Measurements from ENCODE around the gene QRSL1. TPM values are rescaled to one million over a fixed set of nuclear protein-coding genes. Genes with fewer than 3 reads are reported as not detected.
"Not testable (repeated sequence)": the region's sequence is repeated elsewhere in the genome, so short reads cannot be mapped to it uniquely, and the experiment has no call there.

The QRSL1 gene
- total and polyA plus RNA-seq, 9 of the 15 experiments (the other 6 are each of a cell fraction or from before 2014, with no cell fraction given) = 14.6 to 31.5 (median 23.0) TPM

- Histone ChIP-seq H3K4me1 (replicated peaks in 1 of 2; ENCODE audit: control insufficient read depth in 2 of 2, insufficient read depth in 2 of 2, low read length in 2 of 2) (peaks cover 1 to 2% of the 10 kb centered on the region in 2 experiments; a peak in 1 of 5 replicates), H3K36me3 (ENCODE audit: control insufficient read depth, insufficient read depth, low read length) (peaks cover 18% of the 10 kb centered on the region), H3K27ac (ENCODE audit: extremely low read depth, low read depth, low read length) (no peak overlapping the region), H3K9me1 (ENCODE audit: control insufficient read depth, insufficient read depth, low read length) (no peaks in the 10 kb centered on the region), H3K79me2 (ENCODE audit: control insufficient read depth, insufficient read depth, low read length) (peaks cover 2% of the 10 kb centered on the region; the same call in 2 of the 3 replicates), H3K9ac (ENCODE audit: insufficient read depth in 1 of 2, low read depth in 2 of 2, low read length in 2 of 2) (no peak overlapping the region), H3K4me3 (no peak overlapping the region), H3K9me3 (replicated peaks; ENCODE audit: control insufficient read depth, insufficient read depth, low read depth, low read length) (0 out of 2 replicates have a peak, but pooled peaks cover 2% of the 10 kb centered on the region), H3K27me3 (ENCODE audit: control insufficient read depth in 2 of 2, insufficient read depth in 2 of 2, low read length in 2 of 2) (no peaks in the 10 kb centered on the region), H3K4me2 (ENCODE audit: insufficient read depth, low read length) (no peak overlapping the region), H2AFZ (ENCODE audit: low read depth, low read length) (no peak overlapping the region), H4K20me1 (replicated peaks; ENCODE audit: control insufficient read depth, insufficient read depth, low read length) (no peaks in the 10 kb centered on the region)
- no peak for ATAC-seq
- FAIRE-seq = no peak
- in situ Hi-C loops (cut with MboI) (no loop called here), intact Hi-C loops (cut with micrococcal nuclease) (no loop called here)
- no TSS peak for BruUV-seq (replicated peaks)
- no peak for DNase-seq (ENCODE audit: extremely low read depth in 1 of 4, low spot score in 3 of 4)
- 36% methylated on average over 1 of the region's 1 CpG for WGBS (ENCODE audit: insufficient coverage, low coverage, missing lambda C conversion rate)
- CTCF ChIA-PET (ENCODE audit: low intra/inter-chr PET ratio) = no interaction called here
- POLR2A ChIA-PET = interaction anchor here (0.6 kb wide), 1 partner anchor 515 kb away, joined by 3 read pairs; no protein-coding TSS in a partner anchor
- TF ChIP-seq ZSCAN32 (CRISPR knock-in tag; IDR thresholded peaks at IDR 0.05) (no peak), ZNF146 (CRISPR knock-in tag; IDR thresholded peaks at IDR 0.05; ENCODE audit: unreplicated experiment) (peak; percentile 81)
These were observed 6.3 kb upstream of the QRSL1 start for GRCh38 chr6:106623039-106623438.

GRCh38 chr6:106626485-106626884, 2.9 kb upstream of the QRSL1 start:
- WGBS (ENCODE audit: insufficient coverage, low coverage, missing lambda C conversion rate) = 23% methylated on average over 2 of the region's 2 CpGs
- Histone ChIP-seq H3K9me3 (replicated peaks; ENCODE audit: control insufficient read depth, insufficient read depth, low read depth, low read length) (0 out of 2 replicates have a peak, but pooled peaks cover 2% of the 10 kb centered on the region), H3K9me1 (ENCODE audit: control insufficient read depth, insufficient read depth, low read length) (no peaks in the 10 kb centered on the region), H3K9ac (ENCODE audit: insufficient read depth in 1 of 2, low read depth in 2 of 2, low read length in 2 of 2) (no peak overlapping the region), H2AFZ (ENCODE audit: low read depth, low read length) (no peak overlapping the region), H4K20me1 (replicated peaks; ENCODE audit: control insufficient read depth, insufficient read depth, low read length) (no peaks in the 10 kb centered on the region), H3K4me3 (no peak overlapping the region), H3K36me3 (ENCODE audit: control insufficient read depth, insufficient read depth, low read length) (peaks cover 8% of the 10 kb centered on the region; the same call in 2 of the 3 replicates), H3K4me1 (replicated peaks in 1 of 2; ENCODE audit: control insufficient read depth in 2 of 2, insufficient read depth in 2 of 2, low read length in 2 of 2) (peaks cover 2 to 3% of the 10 kb centered on the region in 2 experiments; a peak in 1 of 5 replicates), H3K79me2 (ENCODE audit: control insufficient read depth, insufficient read depth, low read length) (peaks cover 34% of the 10 kb centered on the region), H3K27me3 (ENCODE audit: control insufficient read depth in 2 of 2, insufficient read depth in 2 of 2, low read length in 2 of 2) (no peaks in the 10 kb centered on the region), H3K4me2 (ENCODE audit: insufficient read depth, low read length) (no peak overlapping the region), H3K27ac (ENCODE audit: extremely low read depth, low read depth, low read length) (no peak overlapping the region)
- TF ChIP-seq MAFG (tag; conservative IDR thresholded peaks at IDR 0.05) (no peak), HDAC2 (IDR thresholded peaks at IDR 0.05) (no peak), ZNF41 (CRISPR knock-in tag; conservative IDR thresholded peaks at IDR 0.05) (no peak), RBFOX2 (IDR thresholded peaks at IDR 0.05; ENCODE audit: low read depth, low read length) (no peak)
- CTCF ChIA-PET (ENCODE audit: low intra/inter-chr PET ratio) = no interaction called here
- POLR2A ChIA-PET = interaction anchor here (0.6 kb wide), 1 partner anchor 1194 kb away, joined by 3 read pairs; no protein-coding TSS in a partner anchor
- no peak for ATAC-seq
- DNase-seq (ENCODE audit: extremely low read depth in 1 of 4, low spot score in 3 of 4) = no peak
- no peak for FAIRE-seq
- intact Hi-C loops (cut with micrococcal nuclease) (loop anchor here (5.0 kb wide), 1 partner anchor 351 kb away; no protein-coding TSS in a partner anchor), in situ Hi-C loops (cut with MboI) (no loop called here)
- no TSS peak for BruUV-seq (replicated peaks)

GRCh38 chr6:106627760-106628159, 1.6 kb upstream of the QRSL1 start:
- BruUV-seq (replicated peaks); FAIRE-seq: not testable (repeated sequence)
- peak overlapping the region; percentile 96; the same call in 1 of the 2 replicates for H3K4me2 ChIP-seq (ENCODE audit: insufficient read depth, low read length)

More at GRCh38 chr6:106627760-106628159, 1.6 kb upstream of the QRSL1 start:
- DNase-seq (ENCODE audit: extremely low read depth in 1 of 4, low spot score in 3 of 4); H4K20me1 ChIP-seq (replicated peaks; ENCODE audit: control insufficient read depth, insufficient read depth, low read length); in situ Hi-C loops (cut with MboI); ATAC-seq; H3K36me3 ChIP-seq (ENCODE audit: control insufficient read depth, insufficient read depth, low read length); H3K4me1 ChIP-seq (replicated peaks in 1 of 2; ENCODE audit: control insufficient read depth in 2 of 2, insufficient read depth in 2 of 2, low read length in 2 of 2); H3K27ac ChIP-seq (ENCODE audit: extremely low read depth, low read depth, low read length); CTCF ChIA-PET (ENCODE audit: low intra/inter-chr PET ratio); H3K9me3 ChIP-seq (replicated peaks; ENCODE audit: control insufficient read depth, insufficient read depth, low read depth, low read length); H3K27me3 ChIP-seq (ENCODE audit: control insufficient read depth in 2 of 2, insufficient read depth in 2 of 2, low read length in 2 of 2); H3K9me1 ChIP-seq (ENCODE audit: control insufficient read depth, insufficient read depth, low read length): not testable (repeated sequence)
- WGBS (ENCODE audit: insufficient coverage, low coverage, missing lambda C conversion rate) = 65% methylated on average over 11 of the region's 16 CpGs
- intact Hi-C loops (cut with micrococcal nuclease) = loop anchor here (5.0 kb wide), 1 partner anchor 350 kb away; no protein-coding TSS in a partner anchor
- POLR2A ChIA-PET = interaction anchor here (1.1 kb wide), 1 partner anchor 9 kb away, joined by 3 read pairs; no protein-coding TSS in a partner anchor
- Histone ChIP-seq H3K79me2 (ENCODE audit: control insufficient read depth, insufficient read depth, low read length) (peaks cover 47% of the 10 kb centered on the region), H3K9ac (ENCODE audit: insufficient read depth in 1 of 2, low read depth in 2 of 2, low read length in 2 of 2) (peak overlapping the region; percentile 8 to 48; a peak in 2 of 4 replicates), H2AFZ (ENCODE audit: low read depth, low read length) (peak overlapping the region; percentile 14; the same call in 1 of the 2 replicates), H3K4me3 (peak overlapping the region; percentile 79)

Measured in K562 (cell line).